Activated CD8-positive, alpha-beta memory T cell treated with anti-CD3 and anti-CD28 coated beads, Interleukin-2, amount 50 U/mL, for 1 hour (primary cell): ENCODE data around the gene NFAM1.

ENCODE experiments used
- DNase-seq: peaks from one replicate; pipeline ENCODE4 v3.0.0-alpha.2; 2020; ENCODE audit errors: extremely low read depth

NFAM1 gene

GRCh38 chr22:42383851-42384417, 48.3 kb downstream of the NFAM1 start:
- no peak for DNase-seq

DNA sequence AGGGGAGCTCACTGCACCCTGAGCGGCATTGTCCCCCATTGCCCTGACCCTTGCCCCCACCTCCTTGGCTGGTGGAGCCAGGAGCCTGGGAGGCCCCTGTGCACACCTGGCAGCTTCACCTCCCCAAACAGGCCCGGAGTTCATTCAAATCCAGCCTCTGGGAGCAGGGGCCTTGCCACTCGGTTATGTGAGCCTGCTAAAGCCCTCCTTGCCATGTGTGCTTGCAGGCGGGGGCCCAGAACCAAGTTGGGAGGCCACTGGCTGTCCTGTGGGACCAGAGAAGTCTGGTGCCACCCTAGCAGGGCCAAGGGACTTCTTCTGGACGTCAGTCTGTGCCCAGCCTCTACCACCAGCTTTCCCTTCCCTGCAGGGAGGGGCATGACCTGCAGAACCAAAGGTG, 48.9 kb downstream of the NFAM1 start:
- no peak for DNase-seq

DNA sequence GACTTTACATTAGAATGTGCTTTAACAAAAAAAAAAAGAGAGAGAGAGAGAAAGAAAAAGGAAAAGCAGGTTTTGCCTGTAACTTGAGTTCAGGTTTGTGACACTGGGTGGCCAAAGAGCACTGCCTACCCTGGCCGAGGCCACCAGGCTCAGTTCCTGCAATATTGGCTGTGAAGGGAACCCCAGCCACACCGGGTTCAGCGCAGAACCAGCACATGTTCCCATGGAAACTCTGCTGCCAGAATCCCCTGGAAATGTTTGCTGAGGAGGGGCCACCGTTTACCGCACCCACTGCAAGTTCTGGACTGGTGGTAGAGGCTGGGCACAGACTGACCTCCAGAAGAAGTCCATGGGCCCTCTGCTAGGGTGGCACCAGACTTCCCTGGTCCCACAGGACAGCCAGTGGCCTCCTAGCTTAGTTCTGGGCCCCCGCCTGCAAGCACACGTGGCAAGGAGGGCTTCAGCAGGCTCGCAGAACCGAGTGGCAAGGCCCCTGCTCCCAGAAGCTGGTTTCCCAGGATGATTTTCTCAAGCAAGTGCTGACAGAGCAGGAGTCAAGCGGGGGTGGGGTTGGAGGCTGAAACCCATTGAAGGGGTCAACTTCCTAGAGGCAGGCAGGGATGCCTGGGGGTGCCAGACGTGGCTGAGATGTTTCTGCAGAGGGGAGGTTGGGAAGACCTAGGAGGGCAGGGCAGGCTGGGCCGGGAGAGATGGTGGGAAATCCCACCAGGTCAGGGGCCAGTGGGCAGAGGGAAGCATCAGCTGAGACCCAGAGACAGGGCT, 51.2 kb downstream of the NFAM1 start:
- no peak for DNase-seq

DNA sequence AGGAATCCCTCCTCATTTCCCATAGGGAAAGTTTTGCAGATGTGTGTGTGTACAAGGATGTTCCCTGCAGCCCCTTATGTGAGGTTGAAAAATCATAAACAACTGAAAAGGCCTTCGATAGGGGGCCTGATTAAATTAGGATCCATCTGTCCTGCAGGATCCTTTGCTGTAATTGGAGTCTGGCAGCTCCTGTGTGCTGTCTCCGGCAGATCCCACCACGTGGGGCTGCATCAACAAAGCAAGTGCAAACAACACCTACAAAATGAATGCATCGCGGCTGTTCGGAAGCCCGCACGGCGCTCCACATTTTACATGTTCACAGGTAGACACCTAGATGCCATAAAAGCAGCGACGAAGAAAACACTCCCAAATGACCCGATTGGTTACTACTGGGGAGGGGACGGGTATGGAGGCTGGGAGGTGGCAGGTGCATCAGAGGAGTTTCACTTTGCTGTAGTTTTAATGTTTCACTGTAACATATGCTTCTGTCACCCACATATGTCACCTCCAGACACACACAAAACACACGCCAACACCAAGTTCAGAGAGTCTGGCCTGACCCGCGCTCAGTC, 52.2 kb downstream of the NFAM1 start:
- no peak for DNase-seq

DNA sequence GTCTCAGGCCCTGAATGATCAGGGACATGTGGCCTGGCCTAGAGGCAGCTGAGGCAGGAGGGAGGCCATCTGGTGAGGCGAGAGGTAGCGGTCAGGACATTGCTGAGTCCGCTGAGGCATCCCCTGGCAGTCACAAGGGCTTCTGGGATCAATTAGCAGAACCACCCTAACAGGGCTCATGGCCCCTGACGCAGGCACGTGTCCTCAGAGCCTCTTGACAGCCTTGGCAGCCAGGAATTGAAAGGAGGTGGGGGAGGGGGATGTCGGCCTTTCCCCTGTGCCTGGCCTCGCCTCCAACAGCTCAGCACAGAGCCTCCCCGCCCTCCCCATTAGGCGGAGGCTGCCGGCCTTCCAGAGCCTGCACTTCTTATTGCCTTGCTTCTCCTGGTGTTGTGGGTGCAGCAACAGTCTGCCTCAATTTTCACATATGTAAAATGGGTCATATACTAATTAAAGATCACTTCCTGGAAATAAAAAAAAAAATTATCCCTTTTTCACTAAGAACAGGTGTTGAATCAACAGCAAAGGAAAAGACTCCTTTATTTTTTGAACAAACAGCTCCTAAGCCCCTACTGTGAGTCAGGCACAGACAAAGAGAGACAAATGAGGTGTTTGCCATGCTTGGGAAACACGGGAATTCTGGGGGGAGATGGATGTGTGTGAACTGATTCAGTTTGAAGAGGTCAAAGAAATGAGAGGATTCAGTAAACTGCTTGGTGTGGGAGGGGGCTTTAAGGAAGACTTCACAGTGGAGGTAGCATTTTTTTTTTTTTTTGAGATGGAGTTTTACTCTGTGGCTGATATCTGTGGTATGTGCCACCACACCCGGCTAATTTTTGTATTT, 55.3 kb downstream of the NFAM1 start:
- no peak for DNase-seq

- no peak for DNase-seq
Measured at GRCh38 chr22:42375982-42376381, 56.2 kb downstream of the NFAM1 start.

GRCh38 chr22:42372976-42373375, 59.2 kb downstream of the NFAM1 start:
- DNase-seq, result no peak

DNA sequence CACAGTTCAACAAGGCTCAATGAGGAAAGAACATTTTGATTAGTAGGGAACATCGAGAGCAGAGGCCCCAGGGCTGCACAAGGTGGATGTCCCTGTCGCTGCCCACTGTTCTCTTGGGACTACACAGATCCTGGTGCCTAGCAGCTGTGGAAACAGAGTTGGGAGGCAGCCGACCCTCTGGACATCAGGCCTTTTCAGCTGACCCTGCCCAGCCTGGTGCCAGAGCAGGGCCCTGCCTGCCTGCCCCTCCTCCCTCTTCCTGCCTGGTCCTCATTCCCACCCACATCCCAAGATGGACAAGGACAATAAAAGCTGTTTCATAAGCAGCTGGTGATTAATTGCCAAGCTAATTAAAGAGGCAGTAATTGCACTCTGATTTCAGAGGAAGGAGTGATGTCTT, 60.7 kb downstream of the NFAM1 start:
- no peak for DNase-seq

GRCh38 chr22:42371099-42371498, 61.1 kb downstream of the NFAM1 start:
- DNase-seq, result no peak

- peak; percentile 70 for DNase-seq
Measured at GRCh38 chr22:42369250-42370041, 62.8 kb downstream of the NFAM1 start.

DNA sequence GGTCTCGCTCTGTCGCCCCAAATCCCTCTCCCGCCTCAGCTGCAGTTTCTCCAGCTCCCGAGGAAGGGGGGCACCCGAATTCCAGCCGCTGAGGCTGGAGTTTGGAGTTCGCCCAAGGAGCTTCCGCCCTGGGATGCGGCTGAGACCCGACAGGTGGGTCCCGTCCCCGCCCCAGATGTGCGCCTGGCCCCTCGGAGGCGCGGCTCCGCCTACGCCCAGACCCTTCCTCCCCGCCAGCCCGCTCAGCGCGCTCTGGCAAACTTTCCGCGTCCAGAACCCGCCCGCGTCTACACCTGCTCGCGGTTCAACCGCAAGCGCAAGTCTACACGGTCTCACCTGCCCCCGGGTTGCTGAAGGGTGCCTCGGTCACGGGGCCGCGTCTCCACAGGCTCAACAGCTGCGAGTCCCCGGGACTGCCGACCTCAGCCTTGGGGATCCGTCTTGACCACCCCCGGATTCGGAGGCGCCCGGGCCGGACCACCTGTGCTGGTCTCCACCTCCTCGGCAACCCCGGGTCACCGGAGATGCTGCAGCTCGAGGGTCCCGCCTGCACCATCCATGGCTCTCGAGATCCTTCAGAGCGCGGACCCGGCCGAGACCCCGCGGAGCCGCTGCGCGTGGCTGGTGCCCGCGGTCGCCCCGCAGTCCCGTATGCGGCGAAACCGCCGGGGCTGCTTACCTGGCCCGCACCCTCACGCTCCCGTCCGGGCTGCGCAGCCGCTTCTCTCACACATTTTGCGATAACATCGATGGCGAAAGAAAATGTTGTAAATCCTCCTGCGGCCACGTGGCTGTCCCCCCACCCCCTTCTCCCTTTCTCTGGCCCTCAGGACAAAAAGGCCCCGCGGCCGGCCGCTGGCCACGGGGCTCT, 63.6 kb downstream of the NFAM1 start:
- DNase-seq, result no peak

DNA sequence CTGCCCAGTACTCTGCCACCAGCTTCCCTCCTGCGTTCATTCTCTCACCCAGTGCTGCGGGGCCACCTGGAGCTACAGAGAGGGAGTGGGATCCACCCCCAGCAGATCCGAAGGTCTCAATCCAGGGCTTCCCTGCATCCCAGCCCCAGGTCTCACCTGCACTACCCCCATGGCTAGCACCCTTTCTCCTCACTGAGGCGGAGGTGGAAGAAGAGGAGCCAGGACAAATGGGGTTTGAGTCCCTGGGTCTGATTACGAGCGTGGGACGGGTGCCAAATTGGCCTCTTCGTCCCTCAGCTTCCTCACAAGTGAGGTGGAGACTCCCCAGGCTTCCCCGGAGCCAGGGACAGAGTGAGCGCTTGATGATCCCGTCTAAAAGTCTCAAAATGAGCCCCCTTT, 64.2 kb downstream of the NFAM1 start:
- DNase-seq, result no peak

GRCh38 chr22:42366806-42367581, 65.2 kb downstream of the NFAM1 start:
- DNase-seq, result no peak

- no peak for DNase-seq
Measured at GRCh38 chr22:42365942-42366695, 66.1 kb downstream of the NFAM1 start.

- no peak for DNase-seq
Measured at GRCh38 chr22:42365111-42365865, 66.9 kb downstream of the NFAM1 start.

GRCh38 chr22:42364604-42365110, 67.5 kb downstream of the NFAM1 start:
- no peak for DNase-seq

DNA sequence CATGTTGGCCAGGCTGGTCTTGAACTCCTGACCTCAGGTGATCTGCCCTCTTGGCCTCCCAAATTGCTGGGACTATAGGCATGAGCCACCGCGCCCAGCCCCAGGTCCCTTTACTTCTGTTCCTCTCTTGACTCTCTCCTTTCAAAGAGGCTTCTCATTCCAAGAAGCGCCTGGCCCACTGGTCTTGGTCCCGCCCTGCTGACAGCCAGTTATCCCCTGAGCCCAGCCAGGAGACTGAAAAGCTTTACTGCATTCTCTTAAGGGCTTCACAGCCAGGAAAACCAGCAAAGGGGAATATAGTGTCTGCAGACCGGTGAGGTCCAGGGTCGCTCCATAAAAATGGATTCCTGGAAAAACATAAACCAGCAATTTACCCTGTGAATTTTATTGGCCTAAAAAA, 68.3 kb downstream of the NFAM1 start:
- DNase-seq, result no peak

GRCh38 chr22:42361523-42361922, 70.7 kb downstream of the NFAM1 start:
- DNase-seq, result no peak
